KOPT-K1 (cell line): Measurements from ENCODE around the gene TMEM25.
"Not testable (repeated sequence)": the region's sequence is repeated elsewhere in the genome, so short reads cannot be mapped to it uniquely, and the experiment has no call there.

ENCODE experiments used
- H3K27ac ChIP-seq: fragments of 200-600 bp; sonication (generic); 2 replicates; pipeline ENCODE4 v1.5.1; 2016; ENCODE audit warnings: antibody characterized with exemption, mild to moderate bottlenecking, low read depth, low read length; ENCODE audit not compliant: poor library complexity, severe bottlenecking
- H3K36me3 ChIP-seq: fragments of 200-600 bp; sonication (generic); 2 replicates; pipeline ENCODE4 v1.5.1; 2017; ENCODE audit warnings: antibody characterized with exemption, mild to moderate bottlenecking, low read length, moderate library complexity; ENCODE audit not compliant: insufficient read depth
- H3K9me3 ChIP-seq: fragments of 200-600 bp; sonication (generic); 2 replicates; pipeline ENCODE4 v1.5.1; 2017; ENCODE audit warnings: antibody characterized with exemption, low read length, mild to moderate bottlenecking; ENCODE audit not compliant: insufficient read depth, poor library complexity, severe bottlenecking

The TMEM25 gene

DNA sequence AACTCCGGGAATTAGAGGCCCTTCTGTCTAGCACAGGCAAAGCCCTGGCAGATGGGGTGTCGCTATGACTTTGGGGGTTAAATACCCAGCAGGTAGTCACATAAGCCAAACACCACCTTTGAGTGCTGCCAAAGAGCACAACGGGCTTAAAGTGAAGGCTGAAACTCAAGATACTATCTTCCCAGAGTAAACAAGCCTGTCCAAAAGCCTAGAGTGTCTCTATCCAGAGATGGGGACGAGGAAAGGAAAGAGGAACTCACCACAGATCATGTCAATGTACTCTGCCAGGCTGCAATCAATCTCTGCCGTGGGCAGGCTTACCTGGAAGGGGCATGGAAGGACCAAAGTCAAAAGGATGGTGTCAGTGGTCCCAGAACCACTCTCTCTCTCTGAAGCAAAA lies 14.5 kb downstream of the TMEM25 start:
- peaks cover 6% of the 10 kb centered on the region; the same call in 1 of the 2 replicates for H3K36me3 ChIP-seq
- no peak overlapping the region for H3K27ac ChIP-seq
- no peaks in the 10 kb centered on the region for H3K9me3 ChIP-seq

GRCh38 chr11:118547132-118547531 lies 16.1 kb downstream of the TMEM25 start:
- H3K9me3 ChIP-seq = no peaks in the 10 kb centered on the region
- H3K27ac ChIP-seq = no peak overlapping the region
- H3K36me3 ChIP-seq = peaks cover 14% of the 10 kb centered on the region; the same call in 1 of the 2 replicates

- Histone ChIP-seq H3K9me3 (no peaks in the 10 kb centered on the region), H3K36me3 (peaks cover 40% of the 10 kb centered on the region), H3K27ac (no peak overlapping the region)
Measured at GRCh38 chr11:118552341-118552740, 21.3 kb downstream of the TMEM25 start.

DNA sequence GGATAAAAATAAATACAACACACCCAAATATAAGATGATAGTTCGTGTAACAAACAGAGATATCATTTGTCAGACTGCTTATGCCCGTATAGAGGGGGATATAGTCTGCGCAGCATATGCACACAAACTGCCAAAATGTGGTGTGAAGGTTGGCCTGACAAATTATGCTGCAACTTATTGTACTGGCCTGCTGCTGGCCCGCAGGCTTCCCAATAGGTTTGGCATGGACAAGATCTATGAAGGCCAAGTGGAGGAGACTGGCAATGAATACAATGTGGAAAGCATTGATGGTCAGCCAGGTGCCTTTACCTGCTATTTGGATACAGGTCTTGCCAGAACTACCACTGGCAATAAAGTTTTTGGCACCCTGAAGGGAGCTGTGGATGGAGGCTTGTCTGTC lies 29.8 kb downstream of the TMEM25 start:
- Histone ChIP-seq H3K9me3 (no peaks in the 10 kb centered on the region), H3K27ac (no peak overlapping the region), H3K36me3 (peaks cover 9% of the 10 kb centered on the region; the same call in 1 of the 2 replicates)

GRCh38 chr11:118565051-118565450 lies 34.1 kb downstream of the TMEM25 start:
- no peaks in the 10 kb centered on the region for H3K9me3 ChIP-seq
- no peaks in the 10 kb centered on the region for H3K36me3 ChIP-seq
- H3K27ac ChIP-seq = no peak overlapping the region

- 0 out of 2 replicates have a peak, but pooled peaks cover 2% of the 10 kb centered on the region for H3K36me3 ChIP-seq
- no peak overlapping the region for H3K27ac ChIP-seq
- H3K9me3 ChIP-seq = no peaks in the 10 kb centered on the region
Measured at GRCh38 chr11:118569670-118570069, 38.7 kb downstream of the TMEM25 start.

DNA sequence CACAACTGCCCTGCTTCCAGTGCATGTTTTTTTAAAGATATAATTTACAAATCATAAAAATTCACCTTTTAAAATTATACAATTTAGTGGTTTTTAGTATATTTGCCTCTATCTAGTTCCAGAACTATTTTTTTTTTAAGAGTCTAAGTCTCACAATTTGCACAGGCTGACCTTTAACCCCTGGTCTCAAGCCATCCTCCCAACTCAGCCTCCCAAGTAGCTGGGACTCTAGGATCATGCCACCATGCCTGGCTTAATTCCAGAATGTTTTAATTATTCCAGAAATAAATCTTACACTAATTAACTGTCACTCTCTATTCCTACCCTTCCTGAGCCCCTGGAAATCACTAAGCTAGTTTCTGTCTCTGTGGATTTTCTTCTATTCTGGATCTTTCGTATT lies 39.8 kb downstream of the TMEM25 start:
- Histone ChIP-seq H3K27ac (no peak overlapping the region), H3K9me3 (no peaks in the 10 kb centered on the region)

GRCh38 chr11:118571701-118572060 lies 40.7 kb downstream of the TMEM25 start:
- H3K27ac ChIP-seq = peak overlapping the region; percentile 92
- H3K36me3 ChIP-seq = not testable (repeated sequence)

More for the DNA sequence above, 39.8 kb downstream of the TMEM25 start:
- H3K36me3 ChIP-seq = 0 out of 2 replicates have a peak, but pooled peaks cover 8% of the 10 kb centered on the region

DNA sequence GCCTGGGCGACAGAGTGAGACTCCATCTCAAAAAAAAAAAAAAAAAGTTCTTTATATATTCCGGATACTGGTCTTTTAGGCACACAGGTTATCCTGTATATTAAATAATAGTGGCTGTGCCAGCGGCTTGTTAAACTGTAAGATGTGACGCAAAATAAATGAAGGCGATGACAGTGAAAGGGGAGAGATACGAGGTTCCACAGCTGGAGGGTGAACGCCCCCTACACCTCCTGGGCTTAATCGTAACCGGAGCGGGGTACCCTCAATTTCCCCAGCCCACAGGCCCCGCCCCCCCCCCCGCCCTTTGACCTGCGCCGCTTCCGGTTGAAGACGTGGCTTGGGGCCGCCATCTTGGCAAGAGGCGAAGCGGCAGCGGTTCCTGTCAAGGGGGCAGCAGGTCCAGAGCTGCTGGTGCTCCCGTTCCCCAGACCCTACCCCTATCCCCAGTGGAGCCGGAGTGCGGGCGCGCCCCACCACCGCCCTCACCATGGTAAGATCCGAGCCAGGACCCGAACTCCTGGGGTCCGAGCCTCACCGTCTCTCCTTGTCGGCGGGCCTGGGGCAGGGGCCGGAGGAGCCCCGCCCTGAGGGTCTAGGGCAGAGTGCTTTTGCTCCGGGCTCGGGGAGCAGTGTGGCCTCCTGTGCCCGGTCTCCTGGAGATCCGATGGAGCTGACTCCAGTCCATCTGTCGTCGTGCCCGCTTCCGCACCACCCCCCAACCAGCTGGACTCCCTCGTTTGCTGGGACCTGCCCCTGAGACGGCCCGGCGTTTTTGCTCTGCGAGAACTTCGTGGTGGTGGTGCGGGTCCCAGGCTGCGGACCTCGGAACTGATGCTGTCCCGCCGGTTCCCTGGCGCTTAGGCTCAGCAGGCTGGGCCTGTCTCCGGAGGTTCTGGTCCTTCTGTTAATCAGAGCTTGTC lies 41.3 kb downstream of the TMEM25 start, which contains the start of gene ARCN1:
TSS of gene ARCN1 (plus strand) at position 349 of the 920 bp plus-strand sequence. CDS start at position 488, 139 bp downstream.
- Histone ChIP-seq H3K36me3 (peaks cover 16% of the 10 kb centered on the region; the same call in 1 of the 2 replicates), H3K27ac (peak within 1 kb of the TSS; percentile 92), H3K9me3 (no peaks in the 10 kb centered on the region)

More at GRCh38 chr11:118571701-118572060, 40.7 kb downstream of the TMEM25 start:
- not testable (repeated sequence) for H3K9me3 ChIP-seq

DNA sequence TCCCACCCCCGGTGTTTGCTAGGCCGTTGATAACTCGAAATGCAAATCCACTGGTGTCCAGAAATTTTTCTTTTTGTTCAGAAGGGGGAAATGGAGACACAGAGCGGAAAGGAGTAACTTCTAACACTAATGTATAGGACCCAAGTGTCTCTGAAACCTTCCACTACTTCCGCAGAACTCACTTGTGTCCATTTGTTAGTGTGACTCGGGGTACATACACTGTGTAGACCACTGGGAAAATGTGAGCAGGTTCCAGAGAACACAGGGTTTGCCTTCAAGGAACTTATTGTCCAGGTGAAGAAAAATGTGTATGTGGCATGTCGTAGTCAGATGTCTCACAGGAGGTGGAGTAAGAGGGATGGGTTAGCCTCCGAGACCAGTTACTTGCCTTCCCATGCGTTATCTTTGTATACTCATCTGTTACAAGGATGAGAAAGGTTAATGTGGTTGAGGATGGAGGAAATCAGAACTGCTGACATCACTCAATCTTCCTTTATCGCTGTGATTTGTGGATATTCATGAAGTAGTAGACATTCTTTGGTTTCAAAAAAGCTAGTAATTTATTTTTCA lies 42.1 kb downstream of the TMEM25 start:
- no peaks in the 10 kb centered on the region for H3K9me3 ChIP-seq
- peak overlapping the region; percentile 92 for H3K27ac ChIP-seq
- peaks cover 21% of the 10 kb centered on the region; the same call in 1 of the 2 replicates for H3K36me3 ChIP-seq

GRCh38 chr11:118574636-118575035 lies 43.6 kb downstream of the TMEM25 start:
- H3K27ac ChIP-seq = no peak overlapping the region
- peaks cover 25% of the 10 kb centered on the region; the same call in 1 of the 2 replicates for H3K36me3 ChIP-seq
- no peaks in the 10 kb centered on the region for H3K9me3 ChIP-seq

GRCh38 chr11:118577995-118578394 lies 47.0 kb downstream of the TMEM25 start:
- H3K9me3 ChIP-seq, H3K27ac ChIP-seq: not testable (repeated sequence)
- peaks cover 54% of the 10 kb centered on the region for H3K36me3 ChIP-seq

GRCh38 chr11:118581057-118581456 lies 50.1 kb downstream of the TMEM25 start:
- Histone ChIP-seq H3K27ac (no peak overlapping the region), H3K9me3 (no peaks in the 10 kb centered on the region), H3K36me3 (peaks cover 76% of the 10 kb centered on the region)
